Measurements from ENCODE around the gene AKT1S1. TPM values are rescaled to one million over a fixed set of nuclear protein-coding genes. Genes with fewer than 3 reads are reported as not detected.
"Not testable (repeated sequence)": the region's sequence is repeated elsewhere in the genome, so short reads cannot be mapped to it uniquely, and the experiment has no call there.

The AKT1S1 gene
- total RNA-seq, 1 experiment from 2014 or later = 14.8 TPM

- no peak for DNase-seq (ENCODE audit: low read depth)
Observed at GRCh38 chr19:49837009-49837310, 40.2 kb downstream of the AKT1S1 start.

GRCh38 chr19:49836176-49837008 lies 40.8 kb downstream of the AKT1S1 start:
- DNase-seq (ENCODE audit: low read depth) = no peak

- no peak for DNase-seq (ENCODE audit: low read depth)
Observed at GRCh38 chr19:49835562-49835961, 41.6 kb downstream of the AKT1S1 start.

- no peak for DNase-seq (ENCODE audit: low read depth)
Observed at GRCh38 chr19:49833599-49833998, 43.6 kb downstream of the AKT1S1 start.

DNA sequence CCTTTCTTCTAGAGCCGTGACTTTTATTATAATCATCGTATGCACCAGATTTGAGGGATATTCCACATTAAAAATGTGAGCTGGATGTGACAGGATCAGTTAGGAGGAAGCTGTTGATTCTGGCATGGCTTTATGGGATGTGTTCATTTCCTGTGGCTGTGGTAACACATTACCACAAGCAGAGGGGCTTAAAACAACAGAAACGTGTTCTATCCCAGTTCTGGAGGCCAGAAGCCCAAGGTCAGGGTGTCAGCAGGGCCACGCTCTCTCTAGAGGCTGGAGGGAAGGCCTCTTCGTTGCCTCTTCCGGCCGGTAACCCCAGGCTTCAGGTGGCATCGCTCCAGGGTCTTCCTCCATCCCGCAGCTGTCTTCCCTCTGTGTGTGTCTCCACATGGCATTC lies 44.6 kb downstream of the AKT1S1 start:
- no peak for DNase-seq (ENCODE audit: low read depth)

DNA sequence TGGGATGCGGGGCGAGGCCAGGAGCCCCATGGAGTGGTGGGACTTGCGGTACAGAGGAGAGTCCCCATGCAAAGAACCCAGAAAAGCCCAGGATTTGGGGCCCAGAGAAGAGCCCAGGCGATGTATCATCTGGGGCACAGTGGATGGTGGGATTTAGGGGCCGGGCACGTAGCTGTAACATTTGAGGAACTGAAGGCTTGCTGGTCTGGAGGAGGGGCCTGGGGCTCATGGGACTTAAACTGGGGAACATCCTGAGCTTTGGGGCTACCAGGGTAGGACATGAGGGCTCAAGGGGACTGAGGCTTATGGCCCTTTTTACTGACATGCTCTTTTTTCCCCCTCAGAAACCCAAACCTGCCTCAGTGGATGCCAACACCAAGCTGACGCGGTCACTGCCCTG lies 45.6 kb downstream of the AKT1S1 start:
- DNase-seq (ENCODE audit: low read depth) = no peak

GRCh38 chr19:49830766-49831165 lies 46.4 kb downstream of the AKT1S1 start:
- no peak for DNase-seq (ENCODE audit: low read depth)

- no peak for DNase-seq (ENCODE audit: low read depth)
Observed at GRCh38 chr19:49829721-49830120, 47.4 kb downstream of the AKT1S1 start.

- no peak for DNase-seq (ENCODE audit: low read depth)
Observed at GRCh38 chr19:49829200-49829599, 48.0 kb downstream of the AKT1S1 start.

- no peak for DNase-seq (ENCODE audit: low read depth)
Observed at GRCh38 chr19:49827034-49827433, 50.1 kb downstream of the AKT1S1 start.

GRCh38 chr19:49824662-49825061 lies 52.5 kb downstream of the AKT1S1 start:
- no peak for DNase-seq (ENCODE audit: low read depth)

DNA sequence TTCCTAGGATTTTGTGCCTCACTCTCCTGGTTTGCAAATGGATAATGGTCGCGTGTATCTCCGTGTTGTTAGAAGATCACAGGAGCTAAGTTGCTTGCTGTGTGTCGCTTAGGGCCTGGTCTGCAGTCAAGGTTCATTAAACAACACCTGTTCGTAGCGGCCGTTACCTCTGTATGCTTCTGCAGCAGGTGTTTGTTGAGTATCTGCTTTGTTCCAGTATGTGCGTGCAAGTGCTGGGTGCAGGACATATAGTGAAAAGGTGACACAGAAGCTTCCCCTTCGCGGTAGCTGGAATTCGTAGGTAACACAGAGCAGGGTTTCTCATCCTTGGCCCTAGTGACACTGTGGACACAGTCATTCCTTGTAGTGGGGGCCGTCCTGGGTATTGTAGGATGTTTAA lies 53.7 kb downstream of the AKT1S1 start:
- no peak for DNase-seq (ENCODE audit: low read depth)

DNA sequence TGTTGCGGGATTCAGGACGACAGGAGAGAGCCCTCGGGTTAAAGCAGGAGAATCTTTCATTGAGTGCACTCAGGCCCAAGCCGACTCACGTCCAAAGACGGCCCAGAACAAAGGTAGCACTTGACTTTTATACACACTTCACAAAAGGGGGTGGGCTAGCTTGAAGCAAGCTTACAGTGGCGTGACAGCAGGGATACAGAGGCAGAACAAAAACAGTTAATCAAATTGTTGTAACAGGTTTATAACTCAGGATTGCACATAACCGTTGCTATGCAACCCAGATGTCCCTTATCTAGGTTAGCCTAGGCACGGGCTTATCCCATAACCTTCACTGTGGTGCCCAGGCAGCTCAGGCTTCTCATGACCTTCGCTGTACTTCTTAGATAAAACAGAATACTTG lies 57.0 kb downstream of the AKT1S1 start:
- no peak for DNase-seq (ENCODE audit: low read depth)

DNA sequence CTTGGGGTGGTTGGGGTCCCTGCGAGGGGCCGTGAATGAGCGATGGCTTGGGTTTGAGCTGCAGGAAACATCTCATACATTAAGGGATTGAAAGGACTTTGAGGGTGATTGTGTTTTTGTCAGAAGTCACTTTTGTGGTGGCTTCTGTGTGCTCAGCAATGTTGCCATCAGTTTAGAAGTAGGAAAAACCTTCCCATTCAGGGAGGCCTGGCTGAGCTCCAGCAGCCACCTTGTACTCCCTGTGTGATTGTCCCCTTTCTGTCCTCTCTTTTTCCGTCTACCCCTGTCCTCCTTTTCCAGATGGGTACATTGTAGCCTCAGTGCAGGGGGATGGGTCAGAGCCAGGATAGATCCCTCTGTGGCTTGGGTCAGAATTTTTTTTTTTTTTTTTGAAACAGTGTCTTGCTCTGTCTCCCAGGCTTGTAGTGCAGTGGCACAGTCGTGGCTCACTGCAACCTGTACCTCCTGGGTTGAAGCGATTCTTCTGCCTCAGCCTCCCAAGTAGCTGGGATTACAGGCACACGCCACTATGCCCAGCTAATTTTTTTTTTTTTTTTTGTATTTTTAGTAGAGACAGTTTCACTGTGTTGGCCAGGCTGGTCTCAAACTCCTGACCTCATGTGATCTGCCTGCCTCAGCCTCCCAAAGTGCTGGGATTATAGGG lies 57.6 kb downstream of the AKT1S1 start:
- not testable (repeated sequence) for DNase-seq (ENCODE audit: low read depth)

Other genes with a start within 250 kb of the AKT1S1 start
- 28.9 and 43.3 TPM in 2 replicates for gene RRAS, start 237.2 kb downstream of the AKT1S1 start, total RNA-seq (2014; rRNA removed; shearing (Covaris generic))
- gene SCAF1, start 235.1 kb downstream of the AKT1S1 start, total RNA-seq (2014; rRNA removed; shearing (Covaris generic)) = 9.9 and 26.5 TPM in 2 replicates
- gene IRF3, start 211.5 kb downstream of the AKT1S1 start, total RNA-seq (2014; rRNA removed; shearing (Covaris generic)) = 146 and 186 TPM in 2 replicates
- 6.3 and 14.1 TPM in 2 replicates for gene BCL2L12, start 211.4 kb downstream of the AKT1S1 start, total RNA-seq (2014; rRNA removed; shearing (Covaris generic))
- 208 and 209 TPM in 2 replicates for gene PRMT1, start 200.1 kb downstream of the AKT1S1 start, total RNA-seq (2014; rRNA removed; shearing (Covaris generic))
- gene ADM5, start 187.8 kb downstream of the AKT1S1 start, total RNA-seq (2014; rRNA removed; shearing (Covaris generic)) = 0.20 and 0.34 TPM in 2 replicates
- 21.1 and 26.7 TPM in 2 replicates for gene CPT1C, start 186.2 kb downstream of the AKT1S1 start, total RNA-seq (2014; rRNA removed; shearing (Covaris generic))
- not detected in 2 replicates for gene TSKS, start 114.0 kb downstream of the AKT1S1 start, total RNA-seq (2014; rRNA removed; shearing (Covaris generic))
- gene AP2A1, start 110.4 kb downstream of the AKT1S1 start, total RNA-seq (2014; rRNA removed; shearing (Covaris generic)) = 74.4 and 113 TPM in 2 replicates
- 23.2 and 28.6 TPM in 2 replicates for gene FUZ, start 64.1 kb downstream of the AKT1S1 start, total RNA-seq (2014; rRNA removed; shearing (Covaris generic))
- gene MED25, start 59.1 kb downstream of the AKT1S1 start, total RNA-seq (2014; rRNA removed; shearing (Covaris generic)) = 30.2 and 45.6 TPM in 2 replicates
- gene PTOV1, start 26.2 kb downstream of the AKT1S1 start, total RNA-seq (2014; rRNA removed; shearing (Covaris generic)) = 94.0 and 107 TPM in 2 replicates
- gene PNKP, start 9.8 kb downstream of the AKT1S1 start, total RNA-seq (2014; rRNA removed; shearing (Covaris generic)) = 19.1 and 23.9 TPM in 2 replicates
- gene TBC1D17, start 347 bp upstream of the AKT1S1 start, total RNA-seq (2014; rRNA removed; shearing (Covaris generic)) = 8.3 and 12.2 TPM in 2 replicates
- gene IL4I1, start 19.5 kb upstream of the AKT1S1 start, total RNA-seq (2014; rRNA removed; shearing (Covaris generic)) = 5.9 and 12.5 TPM in 2 replicates
- gene ATF5, start 51.9 kb upstream of the AKT1S1 start, total RNA-seq (2014; rRNA removed; shearing (Covaris generic)) = 18.9 and 20.5 TPM in 2 replicates
- 70.5 and 96.0 TPM in 2 replicates for gene NUP62, start 52.1 kb upstream of the AKT1S1 start, total RNA-seq (2014; rRNA removed; shearing (Covaris generic))
- not detected in 2 replicates for gene SIGLEC11, start 83.8 kb upstream of the AKT1S1 start, total RNA-seq (2014; rRNA removed; shearing (Covaris generic))
- 34.0 and 41.9 TPM in 2 replicates for gene VRK3, start 148.0 kb upstream of the AKT1S1 start, total RNA-seq (2014; rRNA removed; shearing (Covaris generic))
- gene ZNF473, start 148.7 kb upstream of the AKT1S1 start, total RNA-seq (2014; rRNA removed; shearing (Covaris generic)) = 14.7 and 20.4 TPM in 2 replicates

All from M059J (cell line).